Uterus (tissue), 2 donors: ENCODE results near the gene COL4A2.

Experiments used
- CTCF ChIP-seq, 4 experiments: fragments of 200-600 bp in 2 of 4; fragments of 450-650 bp in 2 of 4; sonication (generic) in 2 of 4; IDR thresholded peaks; one replicate each; pipeline ENCODE4 v1.5.1; 2016 to 2019; ENCODE audit warnings: antibody characterized with exemption in 4 of 4, mild to moderate bottlenecking in 2 of 4, moderate library complexity in 1 of 4
- POLR2A ChIP-seq, 2 donors: fragments of 450-650 bp; IDR thresholded peaks; one replicate each; pipeline ENCODE4 v1.6.1; 2016; ENCODE audit warnings: antibody characterized with exemption in 2 of 2, mild to moderate bottlenecking in 1 of 2, moderate library complexity in 1 of 2

GRCh38 chr13:110560601-110561343, 253.7 kb downstream of the COL4A2 start:
- no peak for TF ChIP-seq POLR2A (IDR thresholded peaks at IDR 0.05)
- TF ChIP-seq CTCF (IDR thresholded peaks at IDR 0.05): no peak
